WI38 (cell line): Measurements from ENCODE around the gene RPS6KA2.

Source experiments
- H3K4me3 ChIP-seq: 2 replicates; pipeline ENCODE4 v1.5.1; 2011; ENCODE audit warnings: low read depth, mild to moderate bottlenecking, control low read depth, low read length
- CTCF ChIP-seq: IDR thresholded peaks from 2 replicates; pipeline ENCODE4 v1.5.1; 2012; ENCODE audit warnings: low read depth, mild to moderate bottlenecking, control low read depth, low read length

Gene RPS6KA2

GRCh38 chr6:166661327-166662085 lies 34.5 kb upstream of the RPS6KA2 start:
- H3K4me3 ChIP-seq: no peak overlapping the region
- no peak for TF ChIP-seq CTCF

DNA sequence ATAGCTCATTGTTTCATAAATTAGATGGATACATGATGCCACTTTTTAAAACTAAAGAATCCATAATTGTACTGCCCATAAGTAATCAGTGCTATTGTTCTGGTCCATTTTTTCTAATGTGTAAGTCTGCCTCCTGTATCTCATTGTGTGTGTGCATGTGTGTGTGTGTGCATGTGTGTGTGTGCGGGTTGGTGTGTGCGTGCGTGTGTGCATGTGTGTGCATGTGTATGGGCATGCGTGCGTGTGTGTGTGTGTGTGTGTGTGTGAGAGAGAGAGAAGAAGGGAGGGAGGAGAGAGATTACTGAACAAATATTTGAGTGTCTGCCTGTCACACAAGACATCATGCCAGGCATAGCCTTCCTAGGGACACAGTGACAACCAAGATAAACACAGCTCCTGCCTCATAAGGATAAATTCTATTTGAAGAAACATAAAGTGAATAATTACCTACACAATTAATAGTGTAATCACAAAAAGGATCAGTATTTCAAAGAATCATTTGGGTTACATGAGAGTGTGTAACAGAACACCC lies 33.2 kb upstream of the RPS6KA2 start:
- no peak for TF ChIP-seq CTCF
- H3K4me3 ChIP-seq: no peak overlapping the region

- no peak for TF ChIP-seq CTCF
- H3K4me3 ChIP-seq: no peak overlapping the region
These were observed 32.5 kb upstream of the RPS6KA2 start for GRCh38 chr6:166659581-166659980.

DNA sequence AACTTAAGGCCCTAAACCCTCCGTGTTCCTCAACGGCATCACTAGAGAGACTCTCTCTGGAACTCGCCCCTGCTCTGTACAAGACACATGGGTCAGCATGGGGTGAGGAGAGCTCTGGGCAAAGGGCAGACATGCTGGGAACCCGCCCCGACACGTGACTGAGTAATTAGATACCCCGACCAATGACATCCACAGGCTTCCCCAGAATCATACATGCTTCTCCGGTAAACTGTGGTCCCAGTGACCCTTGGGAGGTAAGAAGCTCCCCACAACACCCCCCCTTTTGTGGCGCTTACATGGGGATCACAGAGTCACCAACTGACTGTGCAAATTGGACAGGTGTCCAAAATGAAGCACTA lies 31.7 kb upstream of the RPS6KA2 start:
- TF ChIP-seq CTCF: no peak
- no peak overlapping the region for H3K4me3 ChIP-seq

- TF ChIP-seq CTCF: no peak
- H3K4me3 ChIP-seq: no peak overlapping the region
These were observed 31.2 kb upstream of the RPS6KA2 start for GRCh38 chr6:166658115-166658791.

GRCh38 chr6:166657531-166657930 lies 30.5 kb upstream of the RPS6KA2 start:
- no peak for TF ChIP-seq CTCF
- no peak overlapping the region for H3K4me3 ChIP-seq
